SK-N-MC (cell line): ENCODE data around the gene PHOSPHO1.
"Not testable (repeated sequence)": the region's sequence is repeated elsewhere in the genome, so short reads cannot be mapped to it uniquely, and the experiment has no call there.

Experiments
- DNase-seq: peaks from one replicate; pipeline ENCODE4 v3.0.0-alpha.2; 2011; ENCODE audit warnings: low read depth, low spot score
- H3K27ac ChIP-seq: fragments of 200-600 bp; sonication (generic); 2 replicates; pipeline ENCODE4 v1.5.1; 2016; ENCODE audit warnings: mixed run types
- H3K36me3 ChIP-seq: fragments of 200-600 bp; sonication (generic); 2 replicates; pipeline ENCODE4 v1.6.1; 2017; ENCODE audit warnings: antibody characterized with exemption, low read length, mixed read lengths; ENCODE audit not compliant: insufficient read depth
- H3K4me3 ChIP-seq: fragments of 200-600 bp; sonication (generic); 2 replicates; pipeline ENCODE4 v1.5.1; 2016
- H3K9ac ChIP-seq: fragments of 200-600 bp; sonication (generic); 2 replicates; pipeline ENCODE4 v1.8.0; 2017; ENCODE audit warnings: mixed run types, mixed read lengths; ENCODE audit not compliant: insufficient read length
- H3K9me3 ChIP-seq: fragments of 200-600 bp; sonication (generic); 2 replicates; pipeline ENCODE4 v1.6.1; 2017; ENCODE audit warnings: low read depth, mild to moderate bottlenecking, antibody characterized with exemption, low read length, moderate library complexity, mixed read lengths
- EZH2 ChIP-seq: fragments of 200-600 bp; sonication (generic); IDR thresholded peaks from one replicate; pipeline ENCODE4 v1.6.1; 2017; ENCODE audit warnings: antibody characterized with exemption
- FOXP2 ChIP-seq: optimal IDR thresholded peaks from 2 replicates; pipeline ENCODE3; 2011; ENCODE audit warnings: mild to moderate bottlenecking, moderate library complexity; ENCODE audit not compliant: insufficient read depth; ENCODE audit errors: extremely low read length, control extremely low read depth
- POLR2AphosphoS5 ChIP-seq: IDR thresholded peaks from 2 replicates; pipeline ENCODE4 v1.6.1; 2012; ENCODE audit warnings: mild to moderate bottlenecking, low read depth, low read length, borderline replicate concordance

Gene PHOSPHO1

GRCh38 chr17:49180998-49181635, 49.5 kb downstream of the PHOSPHO1 start:
- no peak overlapping the region for H3K4me3 ChIP-seq
- no peaks in the 10 kb centered on the region; the same call in 1 of the 2 replicates for H3K9me3 ChIP-seq
- DNase-seq: no peak
- no peak overlapping the region for H3K9ac ChIP-seq
- H3K27ac ChIP-seq: no peak overlapping the region
- TF ChIP-seq FOXP2: no peak
- no peak for TF ChIP-seq POLR2AphosphoS5
- TF ChIP-seq EZH2: no peak
- H3K36me3 ChIP-seq: no peaks in the 10 kb centered on the region

- H3K9me3 ChIP-seq: no peaks in the 10 kb centered on the region; the same call in 1 of the 2 replicates
- no peak for TF ChIP-seq POLR2AphosphoS5
- no peak for TF ChIP-seq FOXP2
- TF ChIP-seq EZH2: no peak
- no peak overlapping the region for H3K4me3 ChIP-seq
- DNase-seq: no peak
- H3K27ac ChIP-seq: no peak overlapping the region
- no peaks in the 10 kb centered on the region for H3K36me3 ChIP-seq
- no peak overlapping the region for H3K9ac ChIP-seq
Measured at GRCh38 chr17:49180303-49180702, 50.3 kb downstream of the PHOSPHO1 start.

- H3K36me3 ChIP-seq, DNase-seq, H3K4me3 ChIP-seq, H3K27ac ChIP-seq, H3K9ac ChIP-seq, H3K9me3 ChIP-seq: not testable (repeated sequence)
Measured at GRCh38 chr17:49175978-49176377, 54.6 kb downstream of the PHOSPHO1 start.
